HG02981 (cell line): ENCODE data around the gene IGFALS.

Experiments used
- ATAC-seq: cut with Tn5 transposase; IDR thresholded peaks from one replicate; pipeline ENCODE4 v1.9.1; 2021; ENCODE audit warnings: mild to moderate bottlenecking, moderate library complexity; ENCODE audit not compliant: unreplicated experiment

Gene IGFALS

DNA sequence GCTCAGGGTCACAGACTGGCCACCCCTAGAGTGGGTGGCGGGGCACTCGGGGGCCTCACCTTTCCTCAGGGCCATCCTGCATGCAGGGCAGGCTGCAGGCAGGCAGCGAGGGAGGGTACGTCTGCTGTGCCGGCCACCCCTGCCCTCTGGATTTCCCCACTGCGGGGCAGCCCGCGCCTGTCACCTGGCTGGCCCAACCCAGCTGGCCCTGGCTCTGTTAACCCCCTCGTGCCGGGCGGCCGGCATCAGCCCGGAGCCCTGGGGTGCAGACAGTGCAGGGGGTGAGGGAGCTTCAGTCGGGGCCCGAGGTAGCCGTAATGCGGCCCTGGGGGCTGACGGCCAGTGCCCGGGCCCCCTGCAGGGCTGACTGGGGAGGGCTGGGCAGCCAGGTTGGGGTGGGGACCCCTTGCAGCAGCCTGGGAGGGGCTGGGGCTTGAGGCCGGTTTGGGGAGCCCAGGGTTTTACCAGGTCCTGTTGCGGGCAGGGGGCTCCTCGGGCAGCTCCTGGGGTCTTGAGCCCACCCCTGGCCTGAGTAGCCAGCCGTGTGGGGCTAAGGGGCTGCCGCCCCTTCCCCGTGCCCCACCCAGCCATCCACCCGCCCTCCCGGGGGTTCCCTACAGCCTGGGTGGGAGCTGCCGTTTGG lies at the start of gene IGFALS:
Gene IGFALS, minus strand, starts transcription at position 128 of the 643 bp plus-strand sequence. Its CDS starts 53 bp downstream, at position 75.
- no peak for ATAC-seq

GRCh38 chr16:1839554-1839953 lies 46.0 kb upstream of the IGFALS start:
- ATAC-seq, result no peak

DNA sequence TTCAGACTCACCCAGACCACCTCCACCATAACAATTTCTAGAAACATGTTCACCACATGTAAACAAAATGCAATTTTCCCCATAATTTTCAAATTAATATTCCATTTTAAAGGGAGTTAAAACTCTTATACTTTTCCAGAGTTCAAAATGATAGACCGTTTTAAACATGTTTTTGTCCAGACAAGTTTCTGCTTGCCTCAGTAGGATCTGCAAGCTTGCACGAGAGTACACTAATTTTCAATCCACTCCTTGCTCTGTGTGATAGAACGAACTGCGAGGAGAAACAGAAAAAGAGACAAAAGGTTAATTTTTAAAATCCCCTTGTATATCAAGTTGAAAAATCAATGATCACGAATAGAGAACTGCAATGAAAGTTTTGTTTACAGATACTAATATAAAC lies 40.6 kb upstream of the IGFALS start:
- no peak for ATAC-seq

DNA sequence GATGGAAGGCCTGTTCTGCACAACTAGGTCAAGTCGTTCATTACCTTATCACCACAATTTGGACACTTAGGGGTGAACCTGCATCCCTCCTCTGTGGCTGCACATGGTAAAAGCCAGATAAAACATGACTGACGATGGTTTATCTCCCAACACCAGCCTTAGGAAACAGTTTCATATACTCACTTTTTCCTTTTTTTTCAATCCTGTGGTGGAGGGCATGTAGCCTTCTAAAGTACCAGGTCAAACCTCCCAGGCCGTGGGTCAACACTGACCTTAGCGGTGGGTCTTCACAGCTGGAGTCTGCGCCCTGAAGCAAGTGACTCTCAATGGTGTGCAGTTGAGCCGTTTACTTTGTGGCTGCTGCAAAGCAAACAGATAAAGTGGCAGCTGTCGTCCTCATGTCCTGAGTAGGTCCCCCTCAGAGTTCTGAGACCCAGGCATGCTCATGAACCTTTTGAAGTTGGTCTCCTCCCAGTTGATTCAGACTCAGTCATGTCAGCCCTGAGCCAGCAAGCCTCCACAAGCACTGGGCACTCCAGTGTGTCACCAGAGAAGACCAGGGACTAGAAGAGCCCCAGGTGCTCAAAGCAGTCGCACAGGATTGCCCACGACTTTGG lies 39.4 kb upstream of the IGFALS start:
- ATAC-seq, result no peak

- no peak for ATAC-seq
Observed at GRCh38 chr16:1831186-1832075, 37.9 kb upstream of the IGFALS start.

DNA sequence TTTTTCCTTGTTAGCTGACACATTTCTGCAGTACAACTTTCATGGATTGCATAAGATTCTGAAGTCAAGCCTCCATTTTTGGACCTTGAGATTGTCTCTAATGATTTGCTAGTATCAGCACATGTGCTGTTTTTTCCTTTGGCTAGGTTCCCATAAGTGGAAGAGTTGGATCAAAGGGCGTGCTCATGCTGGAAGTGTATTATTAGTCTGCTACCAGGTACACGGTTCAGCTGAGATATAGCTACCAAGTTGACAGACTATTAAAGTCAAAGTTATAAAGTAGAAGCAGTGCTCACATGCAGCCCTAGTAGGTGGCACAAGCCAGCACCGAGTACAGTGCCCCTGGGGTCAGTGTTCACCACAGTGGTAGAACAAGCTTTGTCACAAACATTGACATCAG lies 36.7 kb upstream of the IGFALS start:
- ATAC-seq, result no peak

DNA sequence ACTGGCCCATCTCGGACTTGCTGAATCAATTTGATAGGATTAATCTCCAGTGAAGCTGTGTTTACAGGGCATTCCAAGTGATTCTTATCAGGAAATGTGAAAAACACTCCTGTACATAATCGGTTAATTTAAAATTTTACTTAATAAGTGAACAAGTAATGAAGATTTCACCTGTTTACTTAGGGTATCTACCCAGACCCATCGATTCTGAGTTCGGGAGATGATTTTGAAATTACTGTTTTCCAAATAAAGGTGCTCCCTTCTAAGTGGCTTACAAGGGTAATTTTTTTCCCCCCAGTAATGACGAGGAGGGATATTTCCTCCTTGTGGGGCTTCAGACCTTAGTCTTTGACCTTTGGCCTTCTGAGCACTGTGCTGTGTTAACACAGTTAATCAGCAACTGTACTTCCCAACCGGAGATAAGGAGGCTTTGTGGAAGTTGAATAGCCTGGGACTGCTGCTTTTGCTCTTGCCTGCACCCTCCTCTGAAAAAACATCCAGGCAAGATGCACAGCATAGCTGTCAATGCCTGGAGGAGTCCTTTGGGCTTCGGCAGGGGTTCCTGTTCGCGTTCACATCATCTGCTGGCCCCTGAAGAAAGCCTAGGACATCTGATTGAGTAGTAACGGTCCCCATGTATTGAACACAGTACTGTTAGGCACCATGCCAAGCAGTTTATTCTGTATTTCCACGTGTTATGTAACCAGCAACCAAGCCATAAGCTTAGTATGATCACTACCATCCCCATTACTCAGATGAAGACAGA lies 35.3 kb upstream of the IGFALS start:
- no peak for ATAC-seq

DNA sequence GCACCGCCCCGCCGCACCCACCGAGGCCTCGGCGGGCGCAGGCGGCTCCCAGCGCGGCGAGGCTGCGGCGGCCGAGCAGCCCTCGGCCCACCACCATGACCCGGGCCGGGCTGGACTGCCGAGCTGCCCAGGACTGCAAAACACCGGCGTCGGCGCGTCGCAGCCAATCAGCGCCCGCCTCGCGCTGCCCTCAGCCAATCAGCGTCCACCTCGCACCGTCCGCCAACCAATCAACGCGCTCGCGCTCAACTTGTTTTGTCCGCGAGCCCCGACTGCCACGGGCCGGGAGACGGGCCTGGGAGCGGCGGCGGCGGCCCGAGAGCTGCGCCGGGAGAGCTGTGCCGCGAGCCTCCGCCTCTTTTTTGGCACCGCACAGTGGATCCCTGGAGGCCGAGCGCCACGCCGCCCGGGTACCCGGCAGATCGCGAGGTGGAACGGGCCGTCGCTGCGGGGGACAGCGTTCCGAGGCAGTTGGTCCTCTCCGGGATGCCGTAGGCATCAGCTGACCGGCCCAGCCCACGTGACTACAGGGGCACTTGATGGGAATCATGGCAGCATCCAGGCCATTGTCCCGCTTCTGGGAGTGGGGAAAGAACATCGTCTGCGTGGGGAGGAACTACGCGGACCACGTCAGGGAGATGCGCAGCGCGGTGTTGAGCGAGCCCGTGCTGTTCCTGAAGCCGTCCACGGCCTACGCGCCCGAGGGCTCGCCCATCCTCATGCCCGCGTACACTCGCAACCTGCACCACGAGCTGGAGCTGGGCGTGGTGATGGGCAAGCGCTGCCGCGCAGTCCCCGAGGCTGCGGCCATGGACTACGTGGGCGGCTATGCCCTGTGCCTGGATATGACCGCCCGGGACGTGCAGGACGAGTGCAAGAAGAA lies 33.4 kb upstream of the IGFALS start, which contains the start of the genes FAHD1 and HAGH:
Gene FAHD1, plus strand, starts transcription at position 516 of the 883 bp plus-strand sequence. Its CDS starts 33 bp downstream, at position 549.
Gene HAGH, minus strand, starts transcription at position 135 of the 883 bp plus-strand sequence. Its CDS starts 38 bp downstream, at position 97.
- peak; percentile 83 for ATAC-seq

DNA sequence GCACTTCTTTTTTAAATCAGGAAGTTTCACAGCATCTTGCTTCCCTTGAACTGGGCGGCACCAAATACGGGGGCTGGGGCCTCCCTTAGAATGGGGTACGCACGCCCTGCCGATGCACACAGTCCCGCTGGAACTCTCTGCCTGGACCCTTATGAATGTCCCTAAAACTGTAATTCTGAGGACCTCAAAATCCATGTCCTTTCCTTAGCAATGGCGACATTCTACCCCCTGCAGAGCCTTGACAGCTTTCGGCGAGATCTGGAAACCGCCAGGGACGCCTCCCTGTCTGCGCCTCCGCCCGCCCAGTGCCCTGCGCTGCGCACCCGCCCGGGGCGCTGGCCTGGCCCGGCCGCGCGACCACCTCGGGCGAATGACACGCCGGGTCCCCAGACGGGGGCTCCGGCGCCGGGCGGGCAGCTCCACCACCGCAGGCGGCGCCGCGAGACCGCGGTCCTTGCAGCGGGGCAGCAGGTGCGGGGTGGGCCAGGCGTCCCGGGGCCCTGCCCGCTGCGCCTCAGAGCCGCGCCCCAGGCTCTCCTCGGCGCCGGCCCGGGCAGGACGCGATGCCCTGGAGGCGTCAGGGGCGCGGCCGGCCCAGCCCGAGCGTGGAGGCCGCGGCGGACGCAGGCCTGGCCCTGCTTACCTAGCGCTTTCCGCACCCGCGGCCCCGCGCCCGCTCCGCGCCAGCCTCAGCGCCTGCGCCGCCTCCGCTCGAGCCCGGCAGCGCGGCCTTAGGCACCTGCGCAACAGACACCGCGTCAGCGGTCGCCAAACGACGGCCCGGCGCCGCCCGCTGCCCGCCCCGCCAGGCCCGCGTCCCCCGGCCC lies 32.6 kb upstream of the IGFALS start:
- peak; percentile 30 for ATAC-seq

DNA sequence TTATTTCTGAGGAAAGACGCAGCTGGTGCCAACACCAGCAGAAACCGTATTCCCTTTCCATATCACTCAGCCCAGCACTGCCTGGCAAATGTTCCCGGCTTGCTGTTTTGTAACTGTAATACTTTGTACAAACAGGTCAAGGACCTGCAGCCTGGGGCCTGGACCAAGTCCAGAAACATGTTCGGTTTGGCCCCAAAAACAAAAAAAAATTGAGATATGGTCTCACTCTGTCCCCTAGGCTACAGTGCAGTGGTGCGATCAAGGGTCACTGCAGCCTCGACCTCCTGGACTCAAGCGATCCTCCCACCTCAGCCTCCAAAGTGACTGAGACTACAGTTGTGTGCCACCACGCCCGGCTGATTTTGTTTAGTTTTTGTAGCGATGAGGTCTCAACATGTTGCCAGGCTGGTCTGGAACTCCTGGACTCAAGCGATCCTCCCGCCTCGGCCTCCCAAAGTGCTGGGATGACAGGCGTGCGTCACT lies 31.9 kb upstream of the IGFALS start:
- no peak for ATAC-seq

- no peak for ATAC-seq
Observed at GRCh38 chr16:1823821-1824220, 30.3 kb upstream of the IGFALS start.

DNA sequence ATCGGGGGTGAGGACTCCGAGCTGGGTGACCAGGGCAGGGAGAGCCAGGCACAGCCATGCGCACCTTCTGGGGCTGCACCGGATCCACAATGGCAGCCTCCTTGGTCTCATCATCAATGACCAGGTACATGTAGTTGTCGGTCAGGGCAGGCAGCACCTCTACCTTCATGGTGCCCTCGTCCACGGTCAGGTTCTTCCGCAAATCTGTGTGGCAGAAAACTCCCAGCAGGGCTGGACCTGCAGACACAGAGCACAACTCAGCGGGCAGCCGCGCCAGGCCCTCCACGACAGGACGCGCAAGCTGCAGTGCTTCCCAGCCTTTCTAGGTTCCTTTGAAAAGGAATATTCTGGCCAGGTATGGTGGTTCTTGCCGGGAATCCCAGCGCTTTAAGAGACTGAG lies 29.3 kb upstream of the IGFALS start:
- no peak for ATAC-seq

GRCh38 chr16:1821861-1822611 lies 28.5 kb upstream of the IGFALS start:
- ATAC-seq, result no peak

- ATAC-seq, result no peak
Observed at GRCh38 chr16:1820946-1821290, 27.4 kb upstream of the IGFALS start.

- ATAC-seq, result no peak
Observed at GRCh38 chr16:1820096-1820945, 26.8 kb upstream of the IGFALS start.

GRCh38 chr16:1819611-1820010 lies 26.1 kb upstream of the IGFALS start:
- no peak for ATAC-seq

DNA sequence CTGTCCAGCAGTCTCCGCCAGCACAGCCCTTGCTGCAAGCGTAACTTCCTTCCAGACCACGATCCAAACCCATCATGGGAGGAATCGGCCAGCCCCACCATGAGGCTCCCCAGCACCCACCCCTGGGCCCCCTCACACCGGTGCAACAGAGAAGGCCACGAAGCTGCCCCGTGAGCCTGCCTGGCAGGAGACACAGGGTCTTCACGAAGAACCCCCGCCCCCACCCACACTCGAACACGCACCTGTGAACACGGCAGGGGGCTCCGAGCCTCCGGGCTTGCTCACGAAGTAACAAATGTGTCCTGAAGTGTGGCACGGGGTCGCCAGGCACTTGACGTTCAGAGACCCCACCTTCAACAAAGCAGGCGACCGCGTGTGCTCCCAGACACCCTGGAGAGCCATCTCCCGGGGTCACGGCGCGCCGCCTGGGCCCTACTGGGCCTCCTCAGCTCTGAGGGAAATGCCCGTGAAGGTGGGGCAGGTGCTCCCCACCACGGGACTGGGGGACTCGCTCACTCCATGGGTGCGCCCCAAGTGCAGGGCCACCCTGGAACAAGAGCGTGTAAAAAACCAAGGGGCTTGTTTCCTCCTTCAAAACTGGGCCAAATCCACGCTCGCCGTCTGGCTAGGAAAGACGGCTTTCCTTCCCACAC lies 25.5 kb upstream of the IGFALS start:
- no peak for ATAC-seq
